ENCODE measurements around the gene GRHL1.

DNA sequence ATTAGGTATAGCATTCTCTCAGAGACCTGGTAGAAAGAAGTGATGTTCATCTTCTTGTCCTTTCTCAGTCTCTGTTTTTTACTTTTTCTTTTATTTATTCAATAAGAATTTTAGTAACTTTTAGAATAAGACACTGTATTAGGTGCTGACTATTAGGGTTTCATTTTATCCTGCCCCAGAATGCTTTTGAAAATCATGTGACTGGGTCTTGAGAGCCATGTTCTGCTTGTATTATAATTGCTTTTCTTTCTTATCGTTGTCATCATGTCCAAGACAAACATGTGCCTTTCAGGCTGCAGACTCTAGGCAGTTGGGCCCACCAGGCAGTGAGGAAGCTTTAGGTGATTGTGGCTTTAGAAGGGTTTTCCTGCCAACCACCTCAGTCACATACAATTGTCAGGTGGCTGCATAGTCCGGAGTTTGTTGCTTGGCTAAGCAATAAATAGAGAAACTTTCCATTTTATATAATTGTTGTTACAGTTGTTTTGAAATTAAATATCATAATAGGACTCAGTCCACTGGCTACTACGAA lies 15.1 kb downstream of the GRHL1 start:
- TF ChIP-seq EZH2 (IDR thresholded peaks at IDR 0.05; ENCODE audit: insufficient read depth, poor library complexity, severe bottlenecking) (no peak), EZH2phosphoT487 (IDR thresholded peaks at IDR 0.05; ENCODE audit: insufficient read depth, low read depth) (no peak)

All from GM23248 (cell line).